CD4-positive, alpha-beta T cell treated with Interleukin-4 for 4 hours (primary cell): ENCODE measurements around the gene ZNF668.

ENCODE experiments used
- DNase-seq: peaks from one replicate; pipeline ENCODE4 v3.0.0-alpha.2; 2020

ZNF668 gene

GRCh38 chr16:31081428-31082351, 7.7 kb upstream of the ZNF668 start:
- no peak for DNase-seq

- DNase-seq, result no peak
Measured at GRCh38 chr16:31080756-31081419, 6.8 kb upstream of the ZNF668 start.

GRCh38 chr16:31080035-31080629, 6.1 kb upstream of the ZNF668 start:
- no peak for DNase-seq

DNA sequence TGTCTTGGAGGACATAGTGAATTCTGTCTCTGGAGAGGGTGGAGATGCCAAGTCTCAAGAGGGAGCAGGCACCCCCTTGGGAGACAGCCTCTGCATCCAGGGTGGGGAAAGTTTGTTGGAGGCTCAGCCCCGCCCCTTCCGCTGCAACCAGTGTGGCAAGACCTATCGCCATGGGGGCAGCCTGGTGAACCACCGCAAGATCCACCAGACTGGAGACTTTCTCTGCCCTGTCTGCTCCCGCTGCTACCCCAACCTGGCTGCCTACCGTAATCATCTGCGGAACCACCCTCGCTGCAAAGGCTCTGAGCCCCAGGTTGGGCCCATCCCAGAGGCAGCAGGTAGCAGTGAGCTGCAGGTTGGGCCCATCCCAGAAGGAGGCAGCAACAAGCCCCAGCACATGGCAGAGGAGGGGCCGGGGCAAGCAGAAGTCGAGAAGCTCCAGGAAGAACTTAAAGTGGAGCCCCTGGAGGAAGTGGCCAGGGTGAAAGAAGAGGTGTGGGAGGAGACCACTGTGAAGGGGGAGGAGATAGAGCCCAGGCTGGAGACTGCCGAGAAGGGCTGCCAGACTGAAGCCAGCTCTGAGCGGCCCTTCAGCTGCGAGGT, 5.4 kb upstream of the ZNF668 start:
- DNase-seq, result no peak

DNA sequence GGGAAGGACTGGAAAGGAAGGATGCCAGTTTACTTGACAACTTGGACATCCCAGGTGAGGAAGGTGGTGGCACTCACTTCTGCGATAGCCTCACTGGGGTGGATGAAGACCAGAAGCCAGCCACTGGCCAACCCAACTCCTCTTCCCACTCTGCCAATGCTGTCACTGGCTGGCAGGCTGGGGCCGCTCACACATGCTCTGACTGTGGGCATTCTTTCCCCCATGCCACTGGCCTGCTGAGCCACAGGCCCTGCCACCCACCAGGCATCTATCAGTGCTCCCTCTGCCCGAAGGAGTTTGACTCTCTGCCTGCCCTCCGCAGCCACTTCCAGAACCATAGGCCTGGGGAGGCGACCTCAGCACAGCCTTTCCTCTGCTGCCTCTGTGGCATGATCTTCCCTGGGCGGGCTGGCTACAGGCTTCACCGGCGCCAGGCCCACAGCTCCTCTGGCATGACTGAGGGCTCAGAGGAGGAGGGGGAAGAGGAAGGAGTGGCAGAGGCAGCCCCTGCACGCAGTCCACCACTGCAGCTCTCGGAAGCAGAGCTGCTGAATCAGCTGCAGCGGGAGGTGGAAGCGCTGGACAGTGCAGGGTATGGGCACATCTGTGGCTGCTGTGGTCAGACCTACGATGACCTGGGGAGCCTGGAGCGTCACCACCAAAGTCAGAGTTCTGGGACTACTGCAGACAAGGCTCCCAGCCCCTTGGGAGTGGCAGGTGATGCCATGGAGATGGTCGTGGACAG, 4.7 kb upstream of the ZNF668 start:
- no peak for DNase-seq

GRCh38 chr16:31077592-31078396, 3.8 kb upstream of the ZNF668 start:
- no peak for DNase-seq

- DNase-seq, result no peak
Measured at GRCh38 chr16:31077024-31077423, 3.0 kb upstream of the ZNF668 start.

DNA sequence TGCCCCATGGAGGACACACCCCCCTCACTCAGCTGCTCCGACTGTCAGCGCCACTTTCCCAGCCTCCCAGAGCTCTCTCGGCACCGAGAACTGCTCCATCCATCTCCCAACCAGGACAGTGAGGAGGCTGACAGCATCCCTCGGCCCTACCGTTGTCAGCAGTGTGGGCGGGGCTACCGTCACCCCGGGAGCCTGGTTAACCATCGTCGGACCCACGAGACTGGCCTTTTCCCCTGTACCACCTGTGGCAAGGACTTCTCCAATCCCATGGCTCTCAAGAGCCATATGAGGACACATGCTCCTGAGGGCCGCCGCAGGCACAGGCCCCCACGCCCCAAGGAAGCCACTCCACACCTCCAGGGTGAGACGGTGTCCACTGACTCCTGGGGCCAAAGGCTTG, 2.3 kb upstream of the ZNF668 start:
- DNase-seq, result no peak

DNA sequence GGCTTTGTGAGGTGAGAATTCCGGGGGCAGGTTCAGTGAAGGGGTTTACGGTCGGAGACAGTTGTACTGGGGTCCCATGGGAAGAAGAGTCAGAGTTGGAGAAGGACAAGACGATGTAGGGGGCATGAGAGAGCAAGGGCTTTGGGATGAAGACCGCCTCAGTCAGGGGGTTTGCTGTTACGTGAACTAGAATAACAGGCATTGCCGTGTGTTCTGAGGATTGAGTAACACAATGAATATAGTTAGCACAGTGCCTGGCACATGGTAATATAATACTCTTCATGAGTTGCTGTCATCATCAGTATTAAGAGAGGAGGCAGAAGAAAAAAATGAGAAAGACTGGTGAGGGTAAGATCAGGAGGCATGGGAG, 759 bp upstream of the ZNF668 start:
- DNase-seq, result no peak

- peak; percentile 84 for DNase-seq
Measured at GRCh38 chr16:31073142-31073969, 684 bp downstream of the ZNF668 start.

DNA sequence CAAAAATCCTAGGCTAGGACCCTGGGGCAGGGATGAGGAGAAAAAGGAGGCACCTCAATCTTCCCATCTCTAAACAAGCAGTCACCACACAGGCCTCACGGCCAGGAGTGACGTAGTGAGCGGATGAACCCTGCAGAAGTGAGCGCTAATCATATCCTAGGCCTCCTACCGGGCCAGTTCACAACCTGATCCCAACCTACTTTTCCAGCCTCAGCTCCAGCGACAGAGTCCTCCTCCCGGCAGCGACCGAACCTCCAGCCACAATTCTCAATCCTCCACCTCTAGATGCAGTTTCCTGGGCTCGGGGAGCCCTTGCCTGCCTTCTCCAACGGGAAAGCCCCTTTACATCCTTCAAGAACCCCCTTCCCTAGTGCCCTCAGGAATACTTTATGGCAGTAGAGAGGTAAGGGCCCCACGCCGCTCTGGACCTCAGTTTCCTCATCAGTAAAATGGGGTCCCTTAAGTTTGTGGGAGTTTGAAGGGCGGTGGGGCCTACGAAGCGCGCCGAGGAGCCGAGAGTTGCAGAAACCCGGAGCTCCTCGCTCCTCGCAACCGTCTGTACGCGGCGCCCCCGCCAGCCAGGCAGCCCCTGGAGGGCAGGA, 1.4 kb downstream of the ZNF668 start:
- peak; percentile 20 for DNase-seq

- no peak for DNase-seq
Measured at GRCh38 chr16:31071861-31072260, 2.2 kb downstream of the ZNF668 start.

DNA sequence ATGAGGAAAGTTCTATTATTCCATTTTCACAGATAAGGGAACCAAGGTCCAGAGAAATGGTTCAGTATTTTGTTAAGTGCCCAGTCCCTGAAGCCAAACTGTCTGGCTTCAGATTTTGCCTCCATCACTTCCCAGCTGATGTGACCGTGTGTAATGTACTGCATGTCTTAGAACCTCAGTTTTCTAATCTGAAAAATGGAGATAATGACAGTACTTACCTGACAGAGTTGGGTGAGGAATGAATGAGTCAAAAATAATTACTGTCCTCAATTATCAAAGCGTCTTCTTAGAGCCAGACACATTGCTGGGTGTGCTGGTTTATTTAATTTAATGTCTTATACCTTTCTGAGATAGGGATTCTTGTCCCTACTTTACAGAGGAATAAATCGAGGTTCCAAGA, 6.7 kb downstream of the ZNF668 start:
- DNase-seq, result no peak

DNA sequence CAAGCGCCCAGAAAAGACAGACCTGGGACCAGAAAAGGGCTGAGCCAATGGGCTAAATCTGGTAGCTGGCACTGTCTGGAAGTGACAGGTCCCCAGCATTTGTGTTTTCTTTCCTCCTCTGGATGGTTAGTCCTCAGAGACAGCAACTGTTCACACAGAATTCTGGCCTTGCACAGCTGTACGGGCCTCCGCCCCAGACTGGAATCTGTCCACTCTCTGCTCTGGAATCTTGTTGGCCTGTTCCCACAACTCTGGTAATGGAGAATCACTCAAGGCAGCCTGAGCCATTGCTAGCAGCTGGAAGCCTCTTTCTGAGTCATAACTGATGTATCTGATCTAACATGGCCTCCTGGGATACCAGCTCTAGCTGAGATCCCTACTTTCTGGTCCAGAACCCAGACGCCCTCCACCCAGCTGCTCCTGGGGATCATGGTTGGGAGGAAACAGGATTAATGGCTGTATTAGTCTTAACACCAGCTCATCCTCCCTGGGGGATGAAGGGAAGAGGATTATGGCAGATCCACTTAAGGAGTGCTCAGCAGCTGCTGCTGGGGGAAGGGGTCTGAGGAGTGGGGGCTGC, 9.1 kb downstream of the ZNF668 start:
- DNase-seq, result no peak

DNA sequence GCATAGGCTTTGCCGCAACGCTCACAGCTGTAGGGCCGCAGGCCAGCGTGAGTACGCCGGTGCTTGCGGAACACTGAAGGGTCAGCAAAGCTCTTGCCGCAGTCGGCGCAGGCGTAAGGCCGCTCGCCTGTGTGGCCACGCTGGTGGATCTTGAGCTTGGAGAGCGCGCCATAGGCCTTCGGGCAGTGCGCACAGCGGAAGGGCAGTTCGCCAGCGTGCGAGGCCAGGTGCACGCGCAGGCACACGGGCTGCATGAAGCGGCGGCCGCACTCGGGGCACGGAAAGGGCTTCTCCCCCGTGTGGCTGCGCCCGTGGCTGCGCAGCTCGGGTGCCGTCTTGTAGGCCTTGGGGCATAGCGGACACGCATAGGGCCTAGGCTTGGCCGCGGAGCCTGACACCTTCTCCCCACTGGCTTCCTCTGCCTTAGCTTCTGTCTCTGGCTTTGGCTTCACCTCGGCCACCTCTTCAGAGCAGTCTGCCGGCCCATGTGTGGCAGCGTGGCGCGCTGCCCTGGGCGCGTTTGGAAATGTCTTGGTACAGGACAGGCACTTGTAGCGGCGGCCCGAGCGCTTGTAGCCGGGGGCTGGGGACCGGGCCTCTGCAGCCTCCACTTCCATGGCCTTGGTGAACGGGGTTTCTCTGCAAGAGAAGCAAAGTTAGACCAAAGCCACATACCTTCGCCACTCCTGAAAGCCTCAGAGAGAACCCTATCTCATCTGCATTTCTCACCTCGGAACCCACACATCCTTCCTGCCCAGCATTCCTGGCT, 10.0 kb downstream of the ZNF668 start:
- no peak for DNase-seq

DNA sequence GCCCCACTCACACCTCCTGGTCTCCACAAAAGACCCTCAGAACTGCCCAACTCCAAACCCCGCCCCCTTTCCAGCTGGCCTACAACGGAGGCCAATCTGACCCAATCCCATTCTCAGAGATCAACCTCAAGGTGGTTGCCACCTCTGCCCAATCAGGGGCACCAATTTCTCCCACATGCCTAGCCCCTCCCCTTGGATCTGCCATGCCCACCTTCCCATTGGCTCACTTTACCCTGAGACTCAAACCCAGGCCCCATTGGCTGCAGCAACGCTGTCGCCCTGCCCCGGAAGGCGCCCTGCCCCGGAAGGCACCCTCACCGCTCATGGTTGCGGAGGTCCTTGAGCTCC, 10.6 kb downstream of the ZNF668 start:
- no peak for DNase-seq

DNA sequence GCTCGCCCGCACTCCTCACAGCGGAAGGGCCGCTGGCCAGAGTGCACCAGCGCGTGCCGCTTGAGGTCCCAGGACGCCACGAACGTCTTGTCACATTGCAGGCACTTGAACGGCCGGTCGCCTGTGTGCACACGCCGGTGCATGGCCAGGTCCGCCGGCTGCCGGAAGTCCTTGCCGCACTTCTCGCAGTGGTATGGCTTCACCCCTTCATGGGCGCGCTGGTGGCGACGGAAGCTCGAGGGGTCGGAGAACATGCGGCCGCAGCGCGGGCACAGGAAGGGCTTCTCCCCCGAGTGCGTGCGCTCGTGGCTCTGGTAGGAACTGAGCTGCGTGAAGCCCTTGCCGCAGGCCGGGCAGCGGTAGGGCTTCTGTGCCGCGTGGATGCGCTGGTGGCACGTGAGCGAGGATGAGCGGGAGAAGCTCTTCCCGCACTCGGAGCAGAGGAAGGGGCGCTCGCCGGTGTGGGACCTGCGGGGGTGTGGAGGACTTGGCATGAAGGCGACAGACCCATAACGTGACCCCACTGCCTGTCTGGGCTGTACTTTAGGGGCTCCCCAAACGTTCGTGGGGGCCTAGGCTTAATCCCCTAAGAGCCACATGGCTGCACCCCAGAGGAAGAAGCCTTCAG, 12.1 kb downstream of the ZNF668 start:
- no peak for DNase-seq

GRCh38 chr16:31061126-31061812, 12.8 kb downstream of the ZNF668 start:
- DNase-seq, result no peak
